Measurements from ENCODE around the gene FAM151B.
"Not testable (repeated sequence)": the region's sequence is repeated elsewhere in the genome, so short reads cannot be mapped to it uniquely, and the experiment has no call there.

Gene FAM151B

DNA sequence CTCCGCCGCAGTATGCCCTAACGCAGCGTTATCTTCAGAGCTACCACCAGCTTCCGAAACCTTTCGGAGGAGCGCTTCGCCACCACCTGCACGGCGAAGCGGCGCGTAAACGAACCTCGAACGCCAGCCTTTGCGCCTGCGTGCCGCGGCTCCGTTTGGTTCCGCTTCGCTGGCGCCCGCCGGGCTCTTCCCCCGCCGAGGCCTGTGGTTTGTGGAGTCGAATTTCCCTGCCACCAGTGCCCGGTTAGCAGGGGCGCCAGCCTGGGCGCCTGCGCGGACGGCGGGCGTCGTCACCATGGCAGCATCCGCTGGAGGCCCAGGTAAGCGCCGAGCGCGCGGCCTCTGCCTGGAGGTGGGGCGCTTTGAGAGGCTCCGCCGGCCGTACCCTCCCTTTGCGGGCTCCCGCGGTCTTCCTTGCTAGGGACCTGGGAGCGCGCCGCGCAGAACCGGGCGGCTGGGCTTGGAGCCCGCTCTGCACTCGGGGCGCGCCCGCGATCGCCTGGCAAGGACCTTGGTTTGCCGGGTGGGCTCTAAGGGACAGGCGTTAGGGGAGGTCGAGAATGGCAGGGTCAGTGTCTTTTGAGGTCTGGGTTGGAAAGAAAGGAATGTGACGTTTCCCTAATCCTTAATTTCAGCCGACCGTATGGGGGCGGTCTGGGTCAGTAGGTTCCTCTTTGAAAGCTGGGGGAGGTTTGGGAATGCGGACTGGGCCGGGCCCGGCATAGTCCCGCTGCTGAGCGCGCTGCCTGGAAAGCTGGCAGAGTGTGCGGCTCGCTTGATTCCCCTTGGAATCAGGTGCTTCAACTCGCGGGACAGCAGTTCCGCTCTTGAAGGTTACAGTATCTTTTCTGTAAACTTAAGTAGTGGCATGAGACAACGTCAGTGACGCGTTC lies at the start of gene FAM151B:
FAM151B (plus strand) TSS at position 272 of the 893 bp plus-strand sequence; CDS start at position 296, 24 bp downstream.
- Mint-ChIP-seq H3K4me3 (peak within 1 kb of the TSS; percentile 56), H3K4me1 (peaks cover 5% of the 10 kb centered on the region), H3K36me3 (ENCODE audit: insufficient read depth) (peaks cover 4% of the 10 kb centered on the region), H3K27me3 (peaks cover 55% of the 10 kb centered on the region), H3K9me3 (peaks cover 2% of the 10 kb centered on the region), H3K27ac (ENCODE audit: low read depth) (no peak within 1 kb of the TSS)
- peak; percentile 56 for ATAC-seq (replicated peaks; ENCODE audit: extremely low read depth, poor library complexity, severe bottlenecking)
- peak; percentile 15 to 18 for DNase-seq (ENCODE audit: low spot score in 2 of 2)

- H3K36me3 Mint-ChIP-seq (ENCODE audit: insufficient read depth): peaks cover 28% of the 10 kb centered on the region
- no peaks in the 10 kb centered on the region for H3K4me1 Mint-ChIP-seq
- H3K27ac Mint-ChIP-seq (ENCODE audit: low read depth): no peak overlapping the region
These were observed 49.2 kb upstream of the FAM151B start for GRCh38 chr5:80438739-80439138.

DNA sequence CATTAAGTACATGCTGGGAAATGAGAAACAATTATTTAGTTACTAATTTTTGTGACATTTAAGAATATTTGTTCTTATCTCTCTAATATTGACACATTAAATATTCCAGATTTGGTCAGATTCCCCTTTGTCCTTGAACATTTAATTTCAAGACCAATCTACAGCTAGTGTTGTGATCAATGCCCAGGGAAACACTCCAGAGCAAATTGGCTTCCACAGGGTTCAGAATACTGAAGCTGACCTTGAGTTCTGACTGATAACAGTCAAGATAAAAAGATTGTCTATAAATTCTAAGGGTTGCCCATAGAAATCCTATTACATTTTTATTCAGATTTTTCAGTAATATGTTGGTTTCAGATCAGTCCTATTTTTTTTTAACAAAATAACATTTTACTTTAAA lies 48.7 kb upstream of the FAM151B start:
- DNase-seq (ENCODE audit: low spot score in 2 of 2) (no peak), ATAC-seq (replicated peaks; ENCODE audit: extremely low read depth, poor library complexity, severe bottlenecking) (no peak)
- Mint-ChIP-seq H3K36me3 (ENCODE audit: insufficient read depth) (peaks cover 27% of the 10 kb centered on the region), H3K9me3 (no peaks in the 10 kb centered on the region), H3K4me3 (no peak overlapping the region), H3K27me3 (no peaks in the 10 kb centered on the region), H3K4me1 (no peaks in the 10 kb centered on the region), H3K27ac (ENCODE audit: low read depth) (no peak overlapping the region)

More at GRCh38 chr5:80438739-80439138, 49.2 kb upstream of the FAM151B start:
- DNase-seq (ENCODE audit: low spot score in 2 of 2) (no peak), ATAC-seq (replicated peaks; ENCODE audit: extremely low read depth, poor library complexity, severe bottlenecking) (no peak)
- Mint-ChIP-seq H3K9me3 (no peaks in the 10 kb centered on the region), H3K4me3 (no peak overlapping the region), H3K27me3 (no peaks in the 10 kb centered on the region)

DNA sequence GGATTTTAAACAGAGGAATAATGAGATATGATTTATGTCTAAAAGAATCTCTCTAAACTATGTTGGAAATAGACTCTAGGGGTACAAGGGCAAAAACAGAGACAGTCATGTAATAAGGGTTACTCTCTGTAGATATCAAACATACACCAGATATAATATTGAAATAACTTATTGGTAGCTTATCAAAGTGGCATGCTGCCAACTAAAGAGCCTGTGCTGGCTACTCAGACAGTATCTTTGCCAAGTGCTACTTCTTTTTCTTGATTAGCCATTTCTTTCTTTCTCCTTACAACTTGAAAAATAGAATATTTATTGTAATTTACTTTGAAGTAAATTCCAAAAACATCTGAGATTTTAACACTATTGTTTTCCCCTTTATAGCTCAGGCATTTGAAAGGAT lies 45.2 kb upstream of the FAM151B start:
- Mint-ChIP-seq H3K27me3 (no peaks in the 10 kb centered on the region), H3K4me1 (no peaks in the 10 kb centered on the region), H3K4me3 (no peak overlapping the region), H3K9me3 (no peaks in the 10 kb centered on the region), H3K36me3 (ENCODE audit: insufficient read depth) (peaks cover 22% of the 10 kb centered on the region), H3K27ac (ENCODE audit: low read depth) (no peak overlapping the region)
- DNase-seq (ENCODE audit: low spot score in 2 of 2) (no peak), ATAC-seq (replicated peaks; ENCODE audit: extremely low read depth, poor library complexity, severe bottlenecking) (no peak)

GRCh38 chr5:80453366-80453765 lies 34.5 kb upstream of the FAM151B start:
- DNase-seq (ENCODE audit: low spot score in 2 of 2): no peak
- Mint-ChIP-seq H3K36me3 (ENCODE audit: insufficient read depth) (peaks cover 41% of the 10 kb centered on the region), H3K4me1 (no peaks in the 10 kb centered on the region), H3K27ac (ENCODE audit: low read depth) (no peak overlapping the region), H3K27me3 (no peaks in the 10 kb centered on the region), H3K9me3 (no peaks in the 10 kb centered on the region), H3K4me3 (no peak overlapping the region)
- no peak for ATAC-seq (replicated peaks; ENCODE audit: extremely low read depth, poor library complexity, severe bottlenecking)

- Mint-ChIP-seq H3K4me1 (no peaks in the 10 kb centered on the region), H3K27me3 (no peaks in the 10 kb centered on the region), H3K4me3 (no peak overlapping the region), H3K36me3 (ENCODE audit: insufficient read depth) (peaks cover 23% of the 10 kb centered on the region), H3K9me3 (no peaks in the 10 kb centered on the region), H3K27ac (ENCODE audit: low read depth) (no peak overlapping the region)
- ATAC-seq (replicated peaks; ENCODE audit: extremely low read depth, poor library complexity, severe bottlenecking) (no peak), DNase-seq (ENCODE audit: low spot score in 2 of 2) (no peak)
These were observed 24.6 kb upstream of the FAM151B start for GRCh38 chr5:80463269-80463668.

- no peaks in the 10 kb centered on the region for H3K27me3 Mint-ChIP-seq
- no peak overlapping the region for H3K4me3 Mint-ChIP-seq
- peaks cover 6% of the 10 kb centered on the region for H3K9me3 Mint-ChIP-seq
- no peak for ATAC-seq (replicated peaks; ENCODE audit: extremely low read depth, poor library complexity, severe bottlenecking)
- H3K36me3 Mint-ChIP-seq (ENCODE audit: insufficient read depth): peaks cover 12% of the 10 kb centered on the region
- H3K4me1 Mint-ChIP-seq: no peaks in the 10 kb centered on the region
- no peak for DNase-seq (ENCODE audit: low spot score in 2 of 2)
- no peak overlapping the region for H3K27ac Mint-ChIP-seq (ENCODE audit: low read depth)
These were observed 21.0 kb upstream of the FAM151B start for GRCh38 chr5:80466669-80467485.

DNA sequence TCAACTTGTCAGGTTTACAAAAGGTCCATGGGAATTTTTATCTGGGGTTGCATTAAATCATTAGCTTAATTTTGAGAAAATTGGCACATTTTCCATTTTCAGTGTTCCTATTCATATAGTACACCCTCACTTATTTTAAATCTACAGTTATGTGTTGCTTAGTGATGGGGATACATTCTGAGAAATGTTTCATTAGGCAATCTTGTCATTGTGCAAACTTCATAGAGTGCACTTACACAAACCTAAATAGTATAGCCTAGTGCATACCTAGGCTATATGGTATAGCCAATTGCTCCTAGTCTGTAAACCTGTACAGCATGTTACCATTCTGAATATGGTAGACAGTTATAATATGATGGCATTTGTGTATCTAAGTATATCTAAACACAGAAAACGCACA lies 19.8 kb upstream of the FAM151B start:
- Mint-ChIP-seq H3K36me3 (ENCODE audit: insufficient read depth) (peaks cover 10% of the 10 kb centered on the region), H3K4me1 (no peaks in the 10 kb centered on the region), H3K4me3 (no peak overlapping the region), H3K27me3 (no peaks in the 10 kb centered on the region), H3K27ac (ENCODE audit: low read depth) (no peak overlapping the region), H3K9me3 (peaks cover 6% of the 10 kb centered on the region)
- ATAC-seq (replicated peaks; ENCODE audit: extremely low read depth, poor library complexity, severe bottlenecking): no peak
- no peak for DNase-seq (ENCODE audit: low spot score in 2 of 2)

DNA sequence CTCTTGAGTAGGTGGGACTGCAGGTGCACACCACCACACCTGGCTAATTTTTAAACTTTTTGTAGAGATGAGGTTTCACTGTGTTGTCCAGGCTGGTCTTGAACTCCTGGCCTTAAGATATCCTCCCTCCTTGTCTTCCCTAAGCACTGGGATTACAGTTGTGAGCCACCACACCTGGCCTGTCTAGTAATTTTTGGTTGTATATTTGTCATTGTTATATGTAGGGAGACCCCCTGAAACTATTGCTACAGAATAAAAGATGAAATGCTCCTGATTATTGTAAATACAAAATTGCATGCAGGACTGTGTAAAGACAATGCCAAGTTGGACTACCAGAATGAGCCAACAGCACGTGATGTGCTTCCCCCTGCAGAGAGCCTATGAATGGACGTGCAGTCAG lies 17.3 kb upstream of the FAM151B start:
- peaks cover 18% of the 10 kb centered on the region for H3K36me3 Mint-ChIP-seq (ENCODE audit: insufficient read depth)
- not testable (repeated sequence) for H3K4me1 Mint-ChIP-seq; H3K27me3 Mint-ChIP-seq; H3K4me3 Mint-ChIP-seq; DNase-seq (ENCODE audit: low spot score in 2 of 2); H3K27ac Mint-ChIP-seq (ENCODE audit: low read depth); ATAC-seq (replicated peaks; ENCODE audit: extremely low read depth, poor library complexity, severe bottlenecking); H3K9me3 Mint-ChIP-seq

- Mint-ChIP-seq H3K27me3 (no peaks in the 10 kb centered on the region), H3K27ac (ENCODE audit: low read depth) (no peak overlapping the region), H3K9me3 (no peaks in the 10 kb centered on the region), H3K4me1 (no peaks in the 10 kb centered on the region), H3K4me3 (no peak overlapping the region), H3K36me3 (ENCODE audit: insufficient read depth) (peaks cover 14% of the 10 kb centered on the region)
- ATAC-seq (replicated peaks; ENCODE audit: extremely low read depth, poor library complexity, severe bottlenecking) (no peak), DNase-seq (ENCODE audit: low spot score in 2 of 2) (no peak)
These were observed 13.0 kb upstream of the FAM151B start for GRCh38 chr5:80474929-80475328.

DNA sequence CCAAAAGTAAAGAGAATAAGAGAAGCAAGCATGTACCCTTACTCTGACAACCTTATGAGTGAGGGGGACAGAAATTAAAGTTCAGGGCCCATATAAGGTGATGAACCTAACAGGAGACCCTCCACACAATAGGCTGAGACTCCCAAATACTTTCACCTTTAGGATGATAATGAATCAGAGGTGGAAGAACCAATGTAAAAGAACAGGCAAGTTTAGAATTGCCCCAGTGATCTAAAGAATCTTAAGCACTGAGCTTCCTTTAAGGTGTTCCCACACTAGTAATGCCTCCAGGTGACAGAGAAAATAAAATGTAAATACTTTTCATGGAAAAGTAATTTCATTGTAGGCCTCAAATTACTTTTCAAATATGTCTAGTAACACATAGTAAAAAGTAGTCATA lies 8.2 kb upstream of the FAM151B start:
- peaks cover 11% of the 10 kb centered on the region for H3K9me3 Mint-ChIP-seq
- DNase-seq (ENCODE audit: low spot score in 2 of 2) (no peak), ATAC-seq (replicated peaks; ENCODE audit: extremely low read depth, poor library complexity, severe bottlenecking) (no peak)
- no peak overlapping the region for H3K27ac Mint-ChIP-seq (ENCODE audit: low read depth)
- H3K4me1 Mint-ChIP-seq: no peaks in the 10 kb centered on the region
- H3K4me3 Mint-ChIP-seq: no peak overlapping the region
- H3K27me3 Mint-ChIP-seq: no peaks in the 10 kb centered on the region
- H3K36me3 Mint-ChIP-seq (ENCODE audit: insufficient read depth): peaks cover 2% of the 10 kb centered on the region

GRCh38 chr5:80480354-80480753 lies 7.5 kb upstream of the FAM151B start:
- Mint-ChIP-seq H3K9me3 (peaks cover 11% of the 10 kb centered on the region), H3K27ac (ENCODE audit: low read depth) (peak overlapping the region; percentile 8), H3K36me3 (ENCODE audit: insufficient read depth) (no peaks in the 10 kb centered on the region), H3K4me3 (no peak overlapping the region), H3K27me3 (no peaks in the 10 kb centered on the region), H3K4me1 (no peaks in the 10 kb centered on the region)
- DNase-seq (ENCODE audit: low spot score in 2 of 2) (no peak), ATAC-seq (replicated peaks; ENCODE audit: extremely low read depth, poor library complexity, severe bottlenecking) (no peak)

Measured in central memory CD8-positive, alpha-beta T cell (primary cell).